Right cardiac atrium (tissue), 5 donors: ENCODE data around the gene FCGBP. TPM values are rescaled to one million over a fixed set of nuclear protein-coding genes. Genes with fewer than 3 reads are reported as not detected.
A peak's percentile ranks its signal among the peaks of the same experiment; 100 is the strongest.

ENCODE experiments used
- ATAC-seq, 2 donors: fragments of 200-7000 bp; cut with Tn5 transposase; one replicate each; pipeline versions ENCODE4 v1.8.0 to v1.9.1; 2020; ENCODE audit warnings: moderate library complexity in 2 of 2, mild to moderate bottlenecking in 1 of 2
- DNase-seq, 3 donors: peaks; one replicate each; pipeline ENCODE4 v3.0.0-alpha.2; 2020
- H3K27ac ChIP-seq: one replicate; pipeline ENCODE4 v1.5.1; 2013; ENCODE audit warnings: mild to moderate bottlenecking, low read length, control low read depth, moderate library complexity
- H3K27me3 ChIP-seq: one replicate; pipeline ENCODE4 v1.6.1; 2013; ENCODE audit not compliant: control insufficient read depth, insufficient read depth
- H3K4me1 ChIP-seq: one replicate; pipeline ENCODE4 v1.6.1; 2013; ENCODE audit warnings: low read length; ENCODE audit not compliant: control insufficient read depth, insufficient read depth
- H3K4me3 ChIP-seq: one replicate; pipeline ENCODE4 v1.5.1; 2013; ENCODE audit warnings: low read length, control low read depth
- H3K9me3 ChIP-seq: one replicate; pipeline ENCODE4 v1.6.1; 2013; ENCODE audit warnings: low read length; ENCODE audit not compliant: control insufficient read depth
- WGBS: extraction: QIAGEN DNeasy Blood & Tissue Kit; methylation state at CpG from one replicate; pipeline ENCODE4 v1.1.7; 2013; 5-methylcytosine and 5-hydroxymethylcytosine counted together
- intact Hi-C, 4 donors: fragments of 100-400 bp; cut with DNase I; formaldehyde crosslinking; loops; one replicate each; pipeline versions ENCODE4 v1.11.0 to v1.14.0; 2022 to 2023
- polyA plus RNA-seq: library from polyadenylated mRNA; stranded (reverse); fragments of 200-250 nt; gene quantifications from one replicate; pipeline ENCODE4 v1.2.3, GENCODE V29; 2013
- total RNA-seq, 4 donors: library from RNA; stranded (reverse); fragmentation: NEBNext Ultra II Directional; extraction: Animal tissue kit (Norgen Biotek cat#: 25700); gene quantifications; one replicate each; pipeline ENCODE4 v1.2.1, GENCODE V29; 2021
- donor health status: healthy with polysubstance abuse.
- donor health status: DM: no; HTN: yes; CAD: no.
- donor health status: DM: no; HTN: no; CAD: no.
- donor health status: DM: no; HTN: yes; CAD: no; lungs with severe emphysema.
- donor health status: DM: yes; HTN: yes; CAD: no.

FCGBP gene
- total and polyA plus RNA-seq, 5 donors = 2.1 to 112 (median 11.9) TPM

DNA sequence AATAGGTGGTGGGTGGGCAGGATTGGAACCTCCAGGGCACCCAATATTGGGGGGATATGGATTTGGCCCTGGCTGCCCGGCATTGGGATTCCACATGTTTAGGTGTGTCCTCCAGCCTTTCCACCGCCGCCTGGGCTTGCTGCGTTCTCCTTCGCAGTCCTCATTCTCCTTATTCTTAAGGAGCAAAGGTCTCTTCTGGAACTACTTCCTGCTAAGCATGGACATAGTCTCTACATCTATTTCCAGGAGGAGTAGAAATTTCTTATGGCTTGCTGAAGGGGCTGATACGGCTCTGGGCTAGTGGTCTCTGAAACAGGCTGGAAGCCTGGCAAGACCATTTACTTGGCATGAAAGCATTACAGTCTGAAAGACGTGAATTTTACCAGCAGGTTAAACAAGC lies 9.2 kb upstream of the FCGBP start:
- WGBS = 91% methylated on average over 7 of the region's 7 CpGs
- Histone ChIP-seq H3K27me3 (no peaks in the 10 kb centered on the region), H3K27ac (no peak overlapping the region), H3K4me1 (no peaks in the 10 kb centered on the region), H3K9me3 (no peaks in the 10 kb centered on the region), H3K4me3 (no peak overlapping the region)
- no peak for DNase-seq
- intact Hi-C loops = no loop called here
- no peak for ATAC-seq

DNA sequence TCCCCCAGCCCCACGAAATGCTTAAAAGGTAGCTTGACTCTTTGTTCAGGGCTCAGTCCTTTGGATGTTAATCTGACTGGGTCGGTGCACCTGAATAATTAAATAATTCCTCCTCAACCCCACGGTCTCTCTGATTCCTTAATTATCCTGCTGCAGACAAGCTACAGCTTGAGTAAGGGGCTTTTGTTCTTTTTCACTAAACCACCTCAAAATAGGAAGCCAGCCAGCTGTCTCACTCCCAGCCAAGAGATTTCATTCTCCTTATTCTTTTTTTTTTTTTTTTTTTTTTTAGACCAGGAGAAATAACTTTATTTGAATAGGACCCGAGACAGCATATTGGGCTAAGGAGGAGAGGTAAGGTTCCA lies 7.9 kb upstream of the FCGBP start:
- ATAC-seq (no peak), DNase-seq (no peak)
- no peaks in the 10 kb centered on the region for H3K9me3 ChIP-seq
- intact Hi-C loops = no loop called here
- no peaks in the 10 kb centered on the region for H3K4me1 ChIP-seq
- H3K27me3 ChIP-seq = no peaks in the 10 kb centered on the region
- no peak overlapping the region for H3K4me3 ChIP-seq
- no peak overlapping the region for H3K27ac ChIP-seq
- WGBS = 41% methylated on average over 4 of the region's 4 CpGs

DNA sequence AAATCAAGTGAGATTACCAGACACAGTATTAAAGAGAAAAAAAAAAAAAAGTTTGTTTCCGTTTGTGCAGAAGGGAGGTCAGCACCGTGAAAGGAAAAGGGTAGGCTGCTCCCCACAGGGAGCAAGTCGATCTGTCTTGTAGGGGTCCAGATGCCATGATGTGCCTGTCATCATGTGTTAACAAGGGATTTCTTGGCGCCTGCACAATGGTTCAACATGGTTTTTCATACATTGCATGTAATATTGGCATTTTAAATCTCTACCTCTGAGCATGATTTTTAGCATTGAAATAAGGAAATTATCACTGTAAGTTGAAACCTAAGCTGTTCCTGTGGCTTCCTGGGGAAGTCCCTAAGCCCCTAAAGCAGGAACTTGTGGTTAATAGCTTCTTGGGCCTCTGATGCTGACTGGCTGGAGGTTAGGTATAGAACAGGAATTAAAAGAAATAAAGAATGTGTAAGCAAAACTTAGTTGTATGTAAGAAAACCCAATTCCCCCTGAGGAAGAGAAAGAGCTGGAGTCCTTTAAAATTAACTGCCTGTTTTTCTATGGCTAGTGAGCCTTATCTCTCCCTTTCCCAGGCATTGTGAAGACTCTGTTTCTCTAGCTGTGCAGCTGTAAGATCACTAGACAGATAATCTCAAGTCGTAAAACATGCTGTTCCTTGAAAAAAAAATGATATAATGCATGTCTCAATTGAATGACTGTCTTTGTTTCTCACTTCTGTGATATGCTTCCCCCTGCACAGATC lies 7.4 kb upstream of the FCGBP start:
- DNase-seq (no peak), ATAC-seq (peak in 1 of 2 donors; percentile 56)
- Histone ChIP-seq H3K27ac (no peak overlapping the region), H3K9me3 (no peaks in the 10 kb centered on the region), H3K4me3 (no peak overlapping the region), H3K27me3 (no peaks in the 10 kb centered on the region), H3K4me1 (no peaks in the 10 kb centered on the region)
- 22% methylated on average over 5 of the region's 5 CpGs for WGBS
- intact Hi-C loops = no loop called here

DNA sequence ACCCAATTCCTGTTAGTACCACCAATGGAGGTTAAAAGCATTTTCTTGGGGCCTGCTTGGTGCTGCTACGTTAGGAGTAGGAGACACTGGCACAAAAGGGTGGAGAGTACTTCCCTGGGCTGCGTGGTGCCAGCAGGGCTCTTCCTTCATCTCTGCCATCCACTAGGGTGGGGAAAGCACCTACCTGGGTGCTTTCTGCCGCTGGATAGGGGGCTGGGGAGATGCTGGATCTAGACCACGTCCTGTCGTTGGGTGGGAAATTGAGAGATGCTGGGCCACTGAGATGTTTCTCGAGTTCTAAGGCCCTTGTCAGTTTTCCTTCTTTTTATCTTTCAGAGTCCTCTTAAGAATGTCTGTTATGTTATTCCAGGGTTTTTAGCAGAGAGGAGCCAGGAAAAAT lies 6.7 kb upstream of the FCGBP start:
- no peaks in the 10 kb centered on the region for H3K27me3 ChIP-seq
- no peaks in the 10 kb centered on the region for H3K4me1 ChIP-seq
- H3K9me3 ChIP-seq = no peaks in the 10 kb centered on the region
- 55% methylated on average over 6 of the region's 6 CpGs for WGBS
- intact Hi-C loops = no loop called here
- no peak for ATAC-seq
- no peak for DNase-seq
- no peak overlapping the region for H3K4me3 ChIP-seq
- no peak overlapping the region for H3K27ac ChIP-seq

DNA sequence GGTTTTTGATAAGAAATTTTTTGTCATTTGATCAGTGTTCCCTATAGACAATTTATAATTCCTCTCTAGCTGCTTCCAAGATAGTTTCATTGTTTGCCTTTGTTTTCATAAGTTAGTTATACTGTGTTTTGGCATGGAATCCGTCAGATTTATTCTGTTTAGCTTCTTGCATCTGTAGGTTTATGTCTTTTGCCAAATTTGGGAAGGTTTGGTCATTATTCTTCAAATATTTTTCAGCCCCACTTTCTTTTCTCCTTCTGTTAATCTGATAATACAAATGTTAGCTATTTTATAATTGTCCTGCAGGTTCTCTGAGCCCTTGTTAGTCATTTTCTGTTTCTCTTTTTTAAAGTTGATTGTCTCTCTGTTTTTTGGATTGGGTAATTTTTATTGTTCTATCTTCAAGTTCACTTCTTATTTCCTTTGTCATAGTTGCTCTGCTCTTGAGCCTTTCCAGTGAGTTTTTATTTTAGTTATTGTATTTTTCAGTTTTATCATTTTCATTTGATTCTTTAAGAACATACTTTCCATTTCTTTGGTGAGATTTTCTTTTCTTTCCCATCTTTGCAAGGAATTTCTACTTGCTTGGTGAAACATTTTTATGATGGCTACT lies 5.9 kb upstream of the FCGBP start:
- Histone ChIP-seq H3K27me3 (no peaks in the 10 kb centered on the region), H3K4me1 (no peaks in the 10 kb centered on the region), H3K9me3 (no peaks in the 10 kb centered on the region), H3K4me3 (no peak overlapping the region), H3K27ac (no peak overlapping the region)
- no peak for DNase-seq
- intact Hi-C loops = no loop called here
- WGBS = 50% methylated on average over 1 of the region's 1 CpG
- ATAC-seq = no peak

DNA sequence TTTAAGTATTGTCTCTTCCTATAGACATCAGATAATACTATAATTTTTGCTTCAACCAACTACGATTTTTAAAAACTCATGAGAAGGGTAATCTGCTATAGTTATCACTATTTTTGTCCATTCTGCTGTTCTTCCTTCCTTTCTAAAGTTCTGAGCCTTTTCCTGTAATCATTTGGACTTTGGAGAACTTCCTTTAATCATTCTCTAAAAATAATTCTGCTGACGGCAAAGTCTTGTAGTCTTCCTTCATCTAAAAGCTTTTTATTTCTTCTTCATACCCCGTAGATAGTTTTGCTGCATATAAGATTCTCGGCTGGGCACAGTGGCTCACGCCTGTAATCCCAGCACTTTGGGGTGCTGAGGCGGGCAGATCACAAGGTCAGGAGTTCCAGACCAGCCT lies 5.1 kb upstream of the FCGBP start:
- WGBS = 66% methylated on average over 6 of the region's 6 CpGs

DNA sequence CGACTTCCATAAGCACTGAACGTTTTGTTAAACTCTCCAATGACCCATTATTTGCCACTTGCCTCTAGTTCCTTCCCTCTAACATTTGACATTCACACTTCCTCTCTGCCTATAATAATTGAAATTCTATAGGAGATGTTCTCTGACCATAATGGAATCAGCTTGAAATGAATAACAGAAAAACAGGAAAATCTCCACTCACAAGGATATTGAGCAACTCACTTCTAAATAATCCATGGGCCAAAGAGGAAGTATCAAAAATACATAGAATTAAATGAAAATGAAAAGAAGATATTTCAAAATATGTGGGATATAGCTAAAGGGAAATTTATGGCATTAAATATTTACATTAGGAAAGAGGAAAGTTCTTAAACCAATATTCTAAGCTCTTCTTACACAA lies 3.4 kb upstream of the FCGBP start:
- ATAC-seq = no peak
- intact Hi-C loops = no loop called here
- H3K4me3 ChIP-seq = no peak overlapping the region
- no peaks in the 10 kb centered on the region for H3K27me3 ChIP-seq
- H3K4me1 ChIP-seq = no peaks in the 10 kb centered on the region
- DNase-seq = no peak
- no peaks in the 10 kb centered on the region for H3K9me3 ChIP-seq
- 43% methylated on average over 2 of the region's 2 CpGs for WGBS
- H3K27ac ChIP-seq = no peak overlapping the region

More for the DNA sequence above, 5.1 kb upstream of the FCGBP start:
- Histone ChIP-seq H3K4me1 (no peaks in the 10 kb centered on the region), H3K9me3 (no peaks in the 10 kb centered on the region), H3K4me3 (no peak overlapping the region), H3K27me3 (no peaks in the 10 kb centered on the region), H3K27ac (no peak overlapping the region)
- DNase-seq (no peak), ATAC-seq (no peak)
- intact Hi-C loops = no loop called here

DNA sequence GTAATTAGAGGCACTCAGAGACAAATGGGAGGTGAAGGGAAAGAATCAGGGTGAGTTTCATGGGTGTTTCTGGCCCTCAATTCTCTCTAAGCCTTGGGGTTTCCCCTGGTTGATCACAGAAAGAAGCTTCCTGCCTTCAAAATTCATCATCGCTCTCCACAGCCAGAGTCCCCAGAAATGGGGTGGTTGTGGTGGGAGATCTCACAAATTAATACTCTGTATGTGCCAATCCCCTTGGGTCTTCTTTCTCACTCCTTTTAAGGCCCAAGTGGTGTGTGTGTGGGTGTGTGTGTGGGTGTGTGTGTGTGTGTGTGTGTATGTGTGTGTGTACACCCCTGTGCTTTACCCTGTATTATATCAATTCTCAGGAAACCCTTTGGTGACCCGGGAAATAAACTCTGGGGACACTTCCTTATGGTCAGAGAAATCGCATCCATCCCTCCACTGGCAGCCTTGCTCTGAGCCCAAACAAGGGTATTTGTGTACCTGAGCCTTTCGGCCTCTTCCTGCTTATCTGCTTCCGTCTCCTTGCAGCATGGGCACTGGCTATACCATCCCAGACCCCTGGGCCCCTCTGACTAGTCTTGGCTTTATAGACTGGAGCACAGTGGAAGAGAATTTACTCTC lies 2.8 kb upstream of the FCGBP start:
- Histone ChIP-seq H3K27me3 (no peaks in the 10 kb centered on the region), H3K9me3 (no peaks in the 10 kb centered on the region), H3K4me3 (no peak overlapping the region), H3K27ac (no peak overlapping the region), H3K4me1 (no peaks in the 10 kb centered on the region)
- no peak for DNase-seq
- no peak for ATAC-seq
- intact Hi-C loops = no loop called here
- WGBS = 73% methylated on average over 5 of the region's 5 CpGs

DNA sequence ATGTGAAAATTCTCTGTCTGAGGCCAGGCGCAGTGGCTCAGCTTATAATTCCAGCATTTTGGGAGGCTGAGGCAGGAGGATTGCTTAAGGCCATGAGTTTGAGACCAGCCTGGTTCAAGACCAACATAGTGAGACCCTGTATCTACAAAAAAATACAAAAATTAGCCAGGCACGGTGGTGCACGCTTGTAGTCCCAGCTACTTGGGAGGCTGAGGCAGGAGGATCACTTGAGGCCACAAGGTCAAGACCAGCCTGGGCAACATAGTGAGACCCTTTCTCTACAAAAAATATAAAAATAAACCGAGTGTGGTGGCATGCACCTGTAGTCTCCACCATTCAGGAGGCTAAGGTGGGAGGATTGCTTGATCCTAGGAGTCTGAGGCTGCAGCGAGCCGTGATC lies 2.2 kb upstream of the FCGBP start:
- no peak for ATAC-seq
- Histone ChIP-seq H3K4me1 (no peaks in the 10 kb centered on the region), H3K27ac (no peak overlapping the region), H3K9me3 (no peaks in the 10 kb centered on the region), H3K4me3 (no peak overlapping the region), H3K27me3 (no peaks in the 10 kb centered on the region)
- DNase-seq = no peak
- 86% methylated on average over 6 of the region's 6 CpGs for WGBS
- intact Hi-C loops = no loop called here

DNA sequence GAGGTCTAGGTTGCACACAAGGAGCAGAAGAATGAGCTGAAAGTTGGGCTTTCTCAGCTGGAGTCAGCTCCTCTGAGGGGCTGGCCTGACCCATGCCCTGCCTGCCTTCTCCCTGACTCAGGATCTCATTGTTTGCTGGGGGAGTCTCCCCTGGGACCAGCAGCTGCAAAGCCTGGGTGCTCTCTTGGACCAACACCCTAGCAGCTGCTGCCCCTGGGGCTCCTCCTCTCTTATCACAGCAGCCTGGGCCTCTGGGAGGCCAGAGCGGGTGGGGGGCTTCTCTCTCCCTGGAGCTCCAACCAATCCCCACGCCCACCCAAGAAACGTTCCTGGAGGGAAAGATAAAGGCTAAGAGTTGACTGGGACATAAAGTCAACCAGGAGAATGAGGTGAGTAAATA lies 1.6 kb upstream of the FCGBP start:
- H3K9me3 ChIP-seq = no peaks in the 10 kb centered on the region
- no peak for DNase-seq
- intact Hi-C loops = no loop called here
- ATAC-seq = no peak
- H3K27ac ChIP-seq = no peak overlapping the region
- H3K4me1 ChIP-seq = no peaks in the 10 kb centered on the region
- 40% methylated on average over 3 of the region's 3 CpGs for WGBS
- H3K4me3 ChIP-seq = no peak overlapping the region
- H3K27me3 ChIP-seq = no peaks in the 10 kb centered on the region

DNA sequence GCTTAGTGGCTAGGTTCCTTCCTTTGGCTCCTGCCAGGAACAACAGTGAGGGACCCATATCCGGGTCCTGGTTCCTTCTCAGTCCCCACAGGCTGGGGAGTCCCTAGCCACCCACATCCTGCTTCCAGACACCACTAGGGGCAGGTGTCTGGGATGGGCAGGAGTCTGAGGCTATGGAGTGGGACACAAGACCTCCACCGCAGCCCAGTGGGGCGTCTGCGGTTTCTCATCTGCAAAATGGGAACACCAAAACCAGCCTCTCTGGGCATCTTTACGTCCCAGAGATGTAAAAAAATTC lies 879 bp upstream of the FCGBP start:
- DNase-seq = no peak
- 83% methylated on average over 5 of the region's 5 CpGs for WGBS
- Histone ChIP-seq H3K27ac (no peak overlapping the region), H3K4me1 (no peaks in the 10 kb centered on the region), H3K27me3 (no peaks in the 10 kb centered on the region), H3K4me3 (no peak overlapping the region), H3K9me3 (no peaks in the 10 kb centered on the region)
- intact Hi-C loops = no loop called here
- ATAC-seq = peak in 1 of 2 donors; percentile 11
